Activated CD8-positive, alpha-beta memory T cell treated with anti-CD3 and anti-CD28 coated beads, Interleukin-2, amount 50 U/mL, for 24 hours (primary cell): ENCODE measurements around the gene NABP1.

Experiments
- DNase-seq: peaks from one replicate; pipeline ENCODE4 v3.0.0-alpha.2; 2020; ENCODE audit errors: extremely low read depth

The NABP1 gene

DNA sequence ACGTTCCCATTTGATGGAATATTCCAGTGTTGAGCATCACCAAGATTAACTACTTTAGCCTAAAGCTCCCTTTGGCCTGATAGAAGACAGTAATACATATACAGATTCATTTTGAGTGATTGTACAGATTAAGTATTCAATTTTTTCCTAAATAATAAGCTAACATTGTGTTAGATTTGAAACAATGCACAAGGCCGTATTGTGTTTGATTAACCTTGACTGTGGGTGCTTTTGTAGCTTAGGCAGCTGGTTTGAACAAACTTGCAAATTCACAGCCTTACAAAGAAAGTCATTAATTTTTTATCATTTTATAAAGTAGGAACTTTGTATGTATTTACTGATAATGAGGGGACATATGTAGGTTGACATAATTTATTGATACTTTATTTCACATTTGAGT is 29.6 kb downstream of the NABP1 start:
- no peak for DNase-seq

DNA sequence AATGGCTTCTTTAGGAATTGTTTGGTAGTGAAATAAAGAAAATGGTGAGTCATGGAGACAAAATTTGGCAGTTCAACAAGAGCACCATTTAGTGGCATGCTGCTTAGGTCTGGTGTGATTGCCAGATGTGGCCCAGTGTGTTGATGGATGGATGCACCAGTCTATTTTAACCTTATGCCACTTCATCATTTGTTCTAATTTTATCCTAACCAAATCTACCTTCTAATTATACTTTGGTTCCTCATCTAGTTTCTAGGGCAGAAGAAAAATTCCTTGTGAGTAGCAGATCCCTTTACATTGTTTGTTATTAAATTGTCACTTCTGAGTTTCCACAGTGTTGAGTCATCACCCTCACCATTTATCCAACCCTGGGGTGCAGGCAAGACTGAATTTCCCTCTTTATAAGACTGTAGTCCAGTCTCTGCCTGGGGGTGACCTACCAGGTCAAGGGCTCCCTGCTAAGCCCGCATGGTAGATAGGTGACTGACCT is 32.5 kb downstream of the NABP1 start:
- no peak for DNase-seq

DNA sequence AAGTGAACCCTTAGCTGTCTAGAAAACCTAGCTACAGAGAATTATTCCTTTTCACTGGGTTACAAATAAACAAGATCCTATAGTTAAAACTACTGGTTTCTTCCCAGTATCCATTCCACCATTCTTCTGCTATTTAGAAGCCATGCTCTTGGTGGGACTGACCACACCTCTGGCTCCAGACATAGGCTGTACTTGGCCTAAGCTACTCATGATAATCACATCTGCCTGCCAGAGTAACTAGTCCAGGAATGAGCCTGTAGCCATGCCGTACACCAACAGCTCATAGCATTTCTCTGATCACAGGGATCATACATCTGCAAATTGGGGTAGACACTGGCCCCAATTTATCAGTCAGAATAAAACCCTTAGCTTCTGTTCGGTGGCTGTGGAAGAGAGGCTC is 33.7 kb downstream of the NABP1 start:
- DNase-seq = no peak

DNA sequence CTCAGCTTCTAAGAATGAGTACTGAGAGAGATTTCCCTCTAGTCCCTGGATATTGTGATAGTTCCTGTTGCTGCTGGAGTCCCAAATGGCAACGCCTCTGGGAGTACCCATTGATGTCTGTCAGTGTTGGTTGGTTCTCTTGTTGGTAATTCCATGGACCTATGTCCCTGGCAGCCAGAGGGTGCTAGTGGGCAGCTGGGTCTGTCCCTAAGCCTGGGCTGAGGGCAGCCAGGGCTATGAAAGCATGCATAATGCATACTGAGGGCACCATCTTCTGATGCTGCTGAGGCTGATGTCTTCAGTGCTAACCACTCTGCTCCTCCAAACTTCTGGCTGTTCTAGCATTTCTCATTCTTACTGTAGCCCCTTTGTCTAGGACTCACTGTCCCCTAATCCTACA is 35.9 kb downstream of the NABP1 start:
- DNase-seq = no peak

DNA sequence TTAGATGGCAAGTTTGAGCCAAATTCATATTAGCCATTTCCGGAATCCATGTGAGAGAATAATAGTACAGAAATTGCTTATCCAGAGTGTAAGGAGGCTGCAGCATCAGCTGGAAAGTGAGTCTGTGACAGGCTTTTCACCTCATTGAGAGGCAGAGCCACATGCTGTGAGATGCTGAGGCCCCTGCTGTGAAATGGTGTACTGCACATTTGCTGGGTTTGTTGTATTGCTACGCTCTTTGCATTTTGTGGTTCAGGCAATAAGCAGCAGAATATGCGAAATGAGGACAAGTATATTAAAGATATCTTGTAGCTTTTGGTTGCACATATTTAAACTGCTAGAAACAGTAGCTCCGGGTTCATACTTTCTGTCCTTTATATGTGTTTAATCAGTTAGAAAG is 37.0 kb downstream of the NABP1 start:
- no peak for DNase-seq

DNA sequence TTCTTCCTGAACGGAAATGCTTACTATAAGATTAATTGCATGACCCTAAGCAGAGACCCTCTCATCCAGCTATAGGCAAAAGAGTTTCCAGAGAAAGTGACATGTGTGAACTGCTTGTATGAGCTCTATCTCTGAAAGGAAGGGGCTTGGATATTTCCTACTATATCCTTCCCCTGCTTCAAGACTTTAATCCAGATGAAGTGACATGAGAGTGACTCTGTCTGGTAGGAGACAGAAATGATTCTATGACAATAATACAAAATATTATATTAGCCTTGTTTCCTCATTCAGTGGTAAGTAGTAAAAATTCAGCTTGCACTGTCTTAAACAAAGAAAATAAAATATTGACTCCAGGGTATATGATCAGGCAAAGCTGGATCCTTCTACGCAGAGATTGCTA is 37.5 kb downstream of the NABP1 start:
- no peak for DNase-seq

DNA sequence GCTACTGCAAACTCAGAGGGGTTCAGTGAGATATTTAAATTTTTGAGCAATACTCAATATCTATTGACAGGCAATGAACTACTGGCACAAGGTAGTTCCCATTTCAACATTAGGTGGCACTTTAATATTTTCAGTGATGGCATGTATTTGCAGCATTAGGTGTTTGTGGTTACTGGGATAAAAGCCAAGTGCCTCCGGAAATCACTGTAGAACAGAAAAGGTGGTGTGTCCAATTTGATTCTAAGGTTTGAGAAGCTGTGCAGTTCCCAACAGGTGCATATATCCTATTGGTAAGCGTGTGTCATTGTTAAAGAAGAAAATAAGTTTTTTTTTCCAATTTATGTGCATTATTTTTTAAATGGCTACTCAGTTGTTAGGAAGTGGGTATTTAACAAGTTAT is 41.3 kb downstream of the NABP1 start:
- DNase-seq = no peak

DNA sequence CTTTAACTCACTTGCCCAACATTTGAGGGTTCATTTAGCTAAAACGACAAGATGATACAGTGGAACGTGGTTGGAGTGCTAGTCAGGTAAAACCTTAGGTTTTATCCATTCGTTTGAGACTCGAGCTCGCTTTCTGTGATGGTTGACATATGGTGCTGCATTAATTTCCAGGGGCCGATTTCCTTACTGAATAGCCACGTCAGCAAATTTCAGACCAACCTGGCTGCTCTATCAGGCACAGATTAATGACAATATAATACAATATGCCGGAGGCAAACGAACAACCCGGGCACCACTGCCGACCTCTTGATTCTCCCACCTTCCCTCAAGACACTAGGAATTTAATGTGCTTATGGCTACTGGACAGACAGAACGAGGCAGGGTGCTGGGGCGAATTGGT is 42.0 kb downstream of the NABP1 start:
- DNase-seq = no peak

DNA sequence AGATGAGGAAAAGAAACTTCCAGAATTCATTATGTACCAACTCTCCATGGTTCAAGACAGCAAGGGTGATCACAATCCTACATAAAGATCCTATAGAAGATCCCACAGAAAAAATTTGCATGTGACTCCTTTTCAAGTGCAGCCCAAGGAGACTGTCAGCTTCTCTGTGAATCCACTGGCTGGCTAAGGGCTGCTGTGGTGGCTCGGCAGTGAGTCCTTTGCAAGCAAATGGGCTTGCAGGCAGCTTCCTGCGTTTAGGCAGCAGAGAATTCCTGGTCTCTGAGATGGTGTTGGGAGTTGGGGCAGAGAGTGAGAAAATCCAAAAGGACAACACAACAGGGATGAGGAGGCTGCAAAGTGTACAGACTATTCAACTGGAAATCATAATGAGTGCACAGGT is 43.4 kb downstream of the NABP1 start:
- DNase-seq = no peak

DNA sequence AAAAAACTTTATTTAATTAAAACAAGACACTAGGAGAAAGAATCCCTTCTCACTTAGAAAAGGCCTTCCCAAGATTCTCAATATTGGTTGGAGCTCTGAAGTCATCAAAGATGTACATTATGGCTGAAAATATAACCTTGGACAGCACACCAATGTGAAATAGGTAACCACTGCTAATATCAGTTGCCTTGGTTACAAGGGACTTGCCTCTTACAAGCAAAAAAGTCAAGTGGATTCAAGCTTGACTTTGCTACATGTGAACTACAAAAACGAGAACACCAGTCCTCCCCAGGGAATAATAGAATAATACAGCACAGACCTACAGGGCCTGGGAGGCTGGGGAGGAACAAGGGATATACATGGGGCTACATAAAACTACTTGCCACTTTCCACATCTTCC is 46.1 kb downstream of the NABP1 start:
- DNase-seq = no peak

DNA sequence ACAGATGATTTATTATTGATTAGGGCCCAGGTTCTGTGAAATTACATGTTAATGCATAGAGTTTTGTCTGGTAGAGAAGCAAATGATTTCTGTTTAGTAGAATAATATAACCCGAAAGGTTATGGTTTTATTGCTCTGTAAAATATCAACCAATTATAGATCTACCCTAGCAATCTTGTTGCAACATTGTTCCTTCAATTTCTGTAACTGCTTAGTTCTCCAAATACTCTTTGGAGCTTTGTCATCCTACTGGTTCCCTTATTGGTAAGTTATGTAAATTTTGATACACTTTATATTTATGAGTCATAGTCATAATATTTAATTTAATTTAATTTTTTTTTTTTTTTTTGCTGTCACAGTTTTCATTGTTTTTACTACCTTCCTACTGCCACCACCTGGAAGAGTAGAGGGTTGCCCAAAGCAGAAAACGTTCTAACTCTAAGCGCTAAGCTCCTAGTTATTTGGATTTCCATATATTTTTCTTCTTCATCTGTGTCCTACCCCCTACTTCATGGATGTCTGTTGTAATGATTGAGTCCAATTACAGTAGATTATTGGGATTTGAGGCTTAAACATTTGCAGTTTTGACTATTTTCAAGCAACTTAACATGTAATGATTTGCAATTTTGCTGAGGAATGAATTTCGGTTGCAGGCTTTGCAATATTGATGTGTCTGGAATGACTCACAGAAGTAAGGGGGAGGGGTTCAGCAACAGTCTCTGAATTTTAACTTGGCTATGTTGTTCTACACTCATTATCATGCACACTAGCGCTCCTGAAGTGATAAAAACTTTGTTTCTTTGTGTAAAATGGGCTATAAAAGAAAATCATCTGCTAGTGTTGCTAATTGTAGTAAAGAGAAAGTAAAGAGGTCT is 51.1 kb downstream of the NABP1 start:
- no peak for DNase-seq

DNA sequence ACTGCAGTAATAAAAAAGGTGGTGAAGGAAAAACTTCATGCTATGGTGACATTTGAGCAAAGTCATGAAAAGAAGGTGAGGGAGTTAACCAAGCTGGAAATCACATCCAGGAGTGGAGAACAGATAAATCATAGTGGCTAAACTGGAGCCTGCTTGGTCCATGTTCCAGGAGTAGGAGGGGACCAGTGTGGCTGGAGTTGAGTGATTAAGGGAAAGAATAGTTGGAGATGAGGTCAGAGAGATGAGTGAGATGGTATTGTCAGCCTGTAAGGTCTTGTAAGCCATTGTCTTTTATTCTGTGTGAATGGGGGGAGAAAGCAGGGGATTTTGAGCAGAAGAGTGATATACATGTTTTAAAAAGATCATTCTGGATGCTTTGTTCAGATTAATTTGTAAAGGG is 52.3 kb downstream of the NABP1 start:
- no peak for DNase-seq
